ENCODE data around the gene COPZ2.

DNA sequence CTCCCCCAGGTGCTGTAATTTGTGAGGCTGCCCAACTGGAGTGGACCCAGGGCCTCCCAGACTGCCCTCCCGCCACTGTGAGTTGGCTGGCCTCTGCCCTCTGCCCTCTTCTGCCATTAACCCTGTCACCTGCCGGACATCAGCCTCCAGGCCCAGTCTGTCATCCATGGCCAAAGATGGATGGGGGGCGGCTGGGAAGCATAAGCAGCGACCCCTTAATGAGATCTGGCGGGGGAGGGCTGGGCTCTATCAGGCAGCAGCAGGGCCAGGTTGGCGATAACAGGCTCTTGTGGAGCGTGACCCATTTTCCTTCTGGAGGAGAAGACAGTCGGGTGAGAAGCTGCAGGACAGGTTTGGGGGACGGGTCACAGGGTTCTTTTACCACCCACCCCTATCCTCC is 41.4 kb downstream of the COPZ2 start:
- TF ChIP-seq CEBPB (IDR thresholded peaks at IDR 0.05; ENCODE audit: low read depth), result no peak
- TF ChIP-seq, protein P1, sequence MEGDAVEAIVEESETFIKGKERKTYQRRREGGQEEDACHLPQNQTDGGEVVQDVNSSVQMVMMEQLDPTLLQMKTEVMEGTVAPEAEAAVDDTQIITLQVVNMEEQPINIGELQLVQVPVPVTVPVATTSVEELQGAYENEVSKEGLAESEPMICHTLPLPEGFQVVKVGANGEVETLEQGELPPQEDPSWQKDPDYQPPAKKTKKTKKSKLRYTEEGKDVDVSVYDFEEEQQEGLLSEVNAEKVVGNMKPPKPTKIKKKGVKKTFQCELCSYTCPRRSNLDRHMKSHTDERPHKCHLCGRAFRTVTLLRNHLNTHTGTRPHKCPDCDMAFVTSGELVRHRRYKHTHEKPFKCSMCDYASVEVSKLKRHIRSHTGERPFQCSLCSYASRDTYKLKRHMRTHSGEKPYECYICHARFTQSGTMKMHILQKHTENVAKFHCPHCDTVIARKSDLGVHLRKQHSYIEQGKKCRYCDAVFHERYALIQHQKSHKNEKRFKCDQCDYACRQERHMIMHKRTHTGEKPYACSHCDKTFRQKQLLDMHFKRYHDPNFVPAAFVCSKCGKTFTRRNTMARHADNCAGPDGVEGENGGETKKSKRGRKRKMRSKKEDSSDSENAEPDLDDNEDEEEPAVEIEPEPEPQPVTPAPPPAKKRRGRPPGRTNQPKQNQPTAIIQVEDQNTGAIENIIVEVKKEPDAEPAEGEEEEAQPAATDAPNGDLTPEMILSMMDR (IDR thresholded peaks at IDR 0.05 in 2 of 3, conservative IDR thresholded peaks at IDR 0.05 in 1 of 3; ENCODE audit: borderline replicate concordance in 1 of 3, insufficient read depth in 1 of 3, low read depth in 2 of 3, low read length in 2 of 3), result no peak
- TF ChIP-seq EZH2 (IDR thresholded peaks at IDR 0.05), result no peak
- no peak for TF ChIP-seq JUND (IDR thresholded peaks at IDR 0.05)
- no peak for TF ChIP-seq ELF1 (IDR thresholded peaks at IDR 0.05; ENCODE audit: borderline replicate concordance, low read depth)
- no peak for TF ChIP-seq RAD21 (IDR thresholded peaks at IDR 0.05; ENCODE audit: low read depth)
- no peak for TF ChIP-seq POLR2A (IDR thresholded peaks at IDR 0.05; ENCODE audit: borderline replicate concordance, extremely low read depth, insufficient read depth, insufficient read length)
- no peak for TF ChIP-seq ZNF274 (IDR thresholded peaks at IDR 0.05; ENCODE audit: low read depth, low read length)
- no peak for TF ChIP-seq POLR2AphosphoS5 (IDR thresholded peaks at IDR 0.05; ENCODE audit: low read depth, low read length)
- no peak for TF ChIP-seq FOSL1 (IDR thresholded peaks at IDR 0.05; ENCODE audit: low read depth)

Data from HCT116 (cell line).